Stimulated activated CD8-positive, alpha-beta memory T cell treated with anti-CD3 and anti-CD28 coated beads, Interleukin-15, amount 100 ng/mL, for 4 hours (primary cell): ENCODE data around the gene ARHGEF25.

Experiments
- DNase-seq, 2 donors: peaks; one replicate each; pipeline ENCODE4 v3.0.0-alpha.2; 2020; ENCODE audit warnings: low read depth in 2 of 2

The ARHGEF25 gene

DNA sequence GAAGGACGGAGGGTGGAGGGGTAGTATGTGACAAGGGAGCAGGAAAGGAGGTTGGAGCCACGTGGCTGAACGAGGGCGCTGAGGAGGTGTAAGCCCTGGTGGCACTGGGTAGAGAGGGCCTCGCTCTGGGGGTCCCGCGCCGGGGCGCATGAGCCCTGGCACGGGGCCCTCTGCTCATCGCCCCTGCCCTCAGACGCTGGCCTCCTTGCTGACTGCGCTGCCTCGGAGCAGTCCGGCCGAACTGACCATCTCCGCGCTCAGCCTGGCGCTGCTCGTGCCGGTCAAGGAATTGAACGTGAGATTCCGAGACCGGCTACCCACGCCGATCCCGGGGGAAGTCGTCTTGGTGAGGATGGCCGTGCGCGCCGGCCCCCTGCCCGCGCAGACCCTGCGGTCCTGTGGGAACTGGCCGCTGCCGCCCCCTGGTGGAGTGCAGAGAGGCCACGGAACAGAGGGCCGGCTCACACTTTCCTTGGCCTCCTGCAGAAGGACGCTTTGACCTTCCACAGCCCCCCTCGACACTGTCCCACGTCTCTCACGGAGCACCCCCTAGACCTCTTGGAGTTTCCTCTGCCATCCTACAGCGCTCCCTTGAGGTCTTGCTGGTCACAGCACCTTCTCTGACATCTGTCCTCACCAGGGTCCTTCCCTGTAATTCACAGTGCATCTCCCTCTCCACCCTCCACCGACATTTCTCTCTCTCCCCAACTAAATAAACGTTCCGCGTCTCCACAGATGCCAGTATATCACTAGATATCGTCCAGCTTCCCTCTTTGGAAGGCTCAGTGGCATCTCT lies 10.5 kb downstream of the ARHGEF25 start:
- DNase-seq = no peak

- DNase-seq = no peak
Measured at GRCh38 chr12:57622293-57623245, 11.3 kb downstream of the ARHGEF25 start.

- no peak for DNase-seq
Measured at GRCh38 chr12:57623385-57623784, 12.2 kb downstream of the ARHGEF25 start.

- no peak for DNase-seq
Measured at GRCh38 chr12:57623811-57624390, 12.7 kb downstream of the ARHGEF25 start.

- no peak for DNase-seq
Measured at GRCh38 chr12:57624441-57625220, 13.4 kb downstream of the ARHGEF25 start.

GRCh38 chr12:57625261-57626032 lies 14.2 kb downstream of the ARHGEF25 start:
- DNase-seq = no peak

DNA sequence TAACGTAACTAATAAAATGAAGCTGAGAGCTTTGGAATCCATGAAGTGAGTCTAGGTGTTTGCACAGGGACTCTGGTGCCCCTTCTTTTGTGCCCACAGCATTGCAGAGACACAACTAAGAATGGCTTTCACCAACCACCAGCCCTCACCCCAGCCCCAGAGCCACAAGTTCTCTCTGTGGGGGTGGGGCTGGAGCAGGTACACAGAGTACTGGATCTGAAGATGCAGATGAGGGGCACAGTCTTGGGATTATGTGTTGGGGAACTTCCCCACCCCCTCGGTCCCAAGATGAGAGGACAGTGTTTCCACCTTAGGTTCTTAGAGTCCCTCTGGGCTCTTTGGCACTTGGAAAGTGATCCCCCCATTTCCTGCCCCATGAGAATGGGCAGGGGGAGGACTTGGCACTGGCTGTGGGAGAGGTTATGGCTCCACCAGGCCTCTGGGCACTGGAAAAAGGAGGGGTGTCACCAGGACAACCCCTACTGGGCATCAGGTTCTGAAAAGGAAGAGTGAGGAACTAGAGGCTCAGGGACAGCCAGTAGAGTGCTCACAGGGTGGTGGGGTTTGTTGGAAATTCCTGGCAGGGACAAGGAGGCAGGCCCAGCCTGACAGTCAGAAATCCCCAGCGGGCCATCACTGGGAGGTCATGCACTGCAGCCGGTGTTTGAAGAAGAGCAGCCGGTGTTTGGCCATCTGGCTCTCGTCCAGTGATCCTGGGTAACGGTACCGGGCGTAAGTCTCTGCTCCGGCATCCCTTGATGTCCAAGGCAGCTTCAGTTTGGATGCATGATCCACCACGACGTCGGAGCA lies 15.1 kb downstream of the ARHGEF25 start:
- DNase-seq = no peak

DNA sequence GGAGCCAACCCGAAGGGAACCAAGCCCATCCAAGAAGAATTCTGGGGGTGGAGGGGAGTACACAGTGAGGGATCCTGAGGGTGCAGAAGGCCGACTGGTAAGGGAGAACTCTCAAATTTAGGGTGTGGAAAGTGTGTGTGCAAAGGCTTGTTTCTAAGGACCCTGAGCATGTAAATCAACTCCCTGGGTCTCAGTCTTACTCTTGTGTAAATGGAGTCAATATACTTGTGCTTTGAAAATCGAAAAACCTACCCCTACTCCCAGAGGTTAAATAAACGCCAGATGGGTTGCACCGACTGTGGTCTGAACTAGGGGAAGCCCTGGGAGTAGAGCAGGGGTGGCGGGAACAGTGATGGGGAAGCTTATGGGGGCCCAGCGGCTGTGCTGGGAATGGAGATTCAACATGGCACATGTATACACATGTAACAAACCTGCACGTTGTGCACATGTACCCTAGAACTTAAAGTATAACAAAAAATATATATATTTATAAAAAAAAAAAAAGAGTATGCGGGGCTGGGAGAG lies 15.7 kb downstream of the ARHGEF25 start:
- DNase-seq = no peak

GRCh38 chr12:57627501-57628279 lies 16.5 kb downstream of the ARHGEF25 start:
- no peak for DNase-seq

DNA sequence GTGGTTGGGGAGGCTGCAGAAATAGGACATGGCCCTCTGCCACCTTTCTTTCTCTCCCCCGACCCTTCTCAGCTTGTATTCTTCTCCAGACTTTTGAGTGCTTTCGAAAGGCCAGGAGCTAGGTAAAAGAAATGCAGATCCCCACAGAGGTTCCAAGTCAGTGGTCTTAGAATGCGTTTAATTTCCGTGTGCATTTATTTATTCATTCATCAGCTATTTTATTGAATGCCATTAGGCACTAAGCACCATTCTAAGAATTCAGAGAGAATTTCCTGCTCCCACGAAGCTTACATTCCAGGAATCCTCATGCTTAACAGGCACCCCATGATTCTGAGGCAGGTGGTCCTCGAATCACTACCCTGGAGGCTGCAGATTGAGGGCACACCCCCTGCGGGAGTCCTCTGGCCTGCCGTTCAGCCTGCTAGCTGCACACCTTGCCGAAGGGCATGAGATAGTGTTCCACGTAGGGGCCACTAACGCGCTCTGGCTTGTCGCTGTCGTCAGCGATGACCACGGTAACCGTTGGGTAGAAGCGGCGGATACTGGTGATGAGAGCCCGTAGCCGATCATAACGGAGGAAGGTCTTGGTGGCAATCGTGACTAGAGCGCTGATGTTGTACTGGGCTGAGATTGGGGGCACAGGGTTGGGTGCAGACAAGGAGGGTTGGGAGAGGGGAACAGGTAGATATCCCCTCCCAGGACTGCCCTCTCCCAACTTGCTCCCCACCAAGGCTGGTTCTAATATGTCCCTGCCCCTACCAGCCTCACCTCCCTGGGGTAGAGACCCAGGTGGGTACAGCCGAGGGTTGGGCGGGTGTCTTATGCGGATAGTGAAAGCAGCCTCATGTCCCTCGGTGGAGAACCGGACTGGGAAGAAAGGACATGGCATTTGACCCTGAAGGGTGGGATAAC lies 17.3 kb downstream of the ARHGEF25 start:
- DNase-seq = no peak

- no peak for DNase-seq
Measured at GRCh38 chr12:57629897-57630471, 18.7 kb downstream of the ARHGEF25 start.

DNA sequence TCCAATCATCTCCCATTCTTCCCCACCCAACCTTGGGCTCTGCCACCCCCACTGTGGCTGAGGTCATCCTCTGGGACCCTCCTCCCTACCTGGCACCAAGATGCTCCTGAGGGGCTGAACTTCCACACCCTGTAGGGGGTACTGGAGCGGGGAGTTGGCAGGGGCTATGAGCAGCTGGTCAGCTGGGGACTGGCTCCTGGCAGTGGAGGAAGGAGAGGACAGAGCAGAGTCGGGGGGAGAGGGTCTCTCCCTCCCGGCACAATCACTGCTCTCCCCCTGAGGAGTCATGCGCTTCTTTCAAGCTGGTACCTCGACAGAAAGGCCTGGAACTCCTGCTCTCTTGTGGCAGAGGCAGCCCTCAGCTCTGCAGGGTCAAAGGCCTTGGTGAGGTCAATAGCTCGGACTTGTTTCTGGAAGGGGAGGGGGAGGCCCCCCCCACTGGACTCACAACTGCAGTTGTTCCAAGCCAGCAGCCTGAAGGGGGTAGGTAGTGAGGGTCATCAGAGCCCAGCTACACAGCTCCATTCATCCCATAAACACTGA lies 19.7 kb downstream of the ARHGEF25 start:
- DNase-seq = no peak

- no peak for DNase-seq
Measured at GRCh38 chr12:57631566-57632072, 20.4 kb downstream of the ARHGEF25 start.

DNA sequence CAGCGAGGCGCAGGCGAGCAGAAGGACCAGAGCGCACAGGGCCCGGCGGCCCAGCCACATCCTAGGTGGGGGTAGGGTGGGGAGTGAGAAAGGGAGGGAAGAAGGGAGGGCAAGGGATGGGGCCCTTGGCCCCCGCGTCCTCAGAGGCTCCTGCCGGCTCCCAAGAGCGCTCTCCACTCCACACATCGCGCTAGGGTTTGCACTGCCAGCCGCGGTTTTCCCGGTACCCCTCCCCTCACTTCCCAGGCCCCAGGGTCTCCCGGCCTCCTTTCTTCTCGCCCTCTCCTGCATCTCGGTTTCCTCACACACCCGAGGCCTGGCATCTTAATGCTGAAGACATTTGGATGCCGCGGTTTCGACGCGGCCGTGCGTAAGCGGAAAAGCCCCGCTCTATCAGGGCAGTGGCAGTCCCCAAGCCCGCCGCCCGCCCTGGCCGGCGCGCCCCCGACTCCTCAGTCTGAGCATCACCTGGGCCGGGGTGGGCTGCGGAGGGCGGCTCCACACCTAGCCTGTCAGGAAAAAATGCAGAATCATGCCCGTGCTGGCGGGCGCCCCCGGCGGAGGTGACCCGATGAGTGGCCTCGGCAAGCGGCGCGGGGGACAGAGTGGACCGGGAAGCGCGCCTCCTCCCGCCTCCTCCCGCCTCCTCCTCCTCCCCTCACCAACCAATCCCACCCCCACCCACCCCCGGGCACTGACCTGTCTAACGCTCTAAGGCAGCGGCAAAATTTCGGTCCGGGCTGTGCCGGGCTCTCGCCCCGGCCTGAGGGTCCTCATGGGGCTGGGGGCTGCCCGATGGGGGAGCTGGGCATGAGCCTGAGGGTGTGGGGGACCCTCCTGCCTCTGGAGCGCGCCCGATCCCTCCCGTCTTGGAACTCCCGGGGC lies 21.1 kb downstream of the ARHGEF25 start:
- no peak for DNase-seq

GRCh38 chr12:57632958-57633840 lies 22.0 kb downstream of the ARHGEF25 start, which contains the start of gene B4GALNT1:
B4GALNT1 (minus strand) TSS chr12:57633201; CDS start chr12:57632132, 1,069 bp downstream.
- peak in 1 of 2 donors; percentile 39 for DNase-seq
